Upper lobe of right lung (tissue), 1 donor: ENCODE data around the gene SAMD4B. TPM values are rescaled to one million over a fixed set of nuclear protein-coding genes. Genes with fewer than 3 reads are reported as not detected.

Experiments
- ATAC-seq: fragments of 200-7000 bp; cut with Tn5 transposase; one replicate; pipeline ENCODE4 v1.9.1; 2020; ENCODE audit warnings: mild to moderate bottlenecking, moderate library complexity
- DNase-seq: peaks from one replicate; pipeline ENCODE4 v3.0.0-alpha.2; 2020
- H3K27ac ChIP-seq: fragments of 200-600 bp; one replicate; pipeline ENCODE4 v1.8.0; 2022
- H3K27me3 ChIP-seq: fragments of 200-600 bp; one replicate; pipeline ENCODE4 v1.8.0; 2022; ENCODE audit warnings: mild to moderate bottlenecking
- H3K36me3 ChIP-seq: fragments of 200-600 bp; one replicate; pipeline ENCODE4 v1.8.0; 2022
- H3K4me1 ChIP-seq: fragments of 200-600 bp; one replicate; pipeline ENCODE4 v1.8.0; 2022
- H3K4me3 ChIP-seq: fragments of 200-600 bp; one replicate; pipeline ENCODE4 v1.8.0; 2022; ENCODE audit warnings: mild to moderate bottlenecking
- H3K9me3 ChIP-seq: fragments of 200-600 bp; one replicate; pipeline ENCODE4 v1.8.0; 2022
- intact Hi-C: fragments of 100-400 bp; cut with DNase I; formaldehyde crosslinking; loops from one replicate; pipeline ENCODE4 v1.11.0; 2022
- total RNA-seq: library from RNA; stranded (reverse); fragmentation: NEBNext Ultra II Directional; extraction: Animal tissue kit (Norgen Biotek cat#: 25700); gene quantifications from one replicate; pipeline ENCODE4 v1.2.1, GENCODE V29; 2021
- TF ChIP-seq, protein P1 (sequence below): fragments of 200-600 bp; IDR thresholded peaks from one replicate; pipeline ENCODE4 v1.8.0; 2022; ENCODE audit warnings: antibody characterized with exemption
- donor health status: DM: no; HTN: yes; CAD: no; lungs with severe emphysema.

SAMD4B gene
- total RNA-seq, 1 donor from 2014 or later, result 81.2 TPM

DNA sequence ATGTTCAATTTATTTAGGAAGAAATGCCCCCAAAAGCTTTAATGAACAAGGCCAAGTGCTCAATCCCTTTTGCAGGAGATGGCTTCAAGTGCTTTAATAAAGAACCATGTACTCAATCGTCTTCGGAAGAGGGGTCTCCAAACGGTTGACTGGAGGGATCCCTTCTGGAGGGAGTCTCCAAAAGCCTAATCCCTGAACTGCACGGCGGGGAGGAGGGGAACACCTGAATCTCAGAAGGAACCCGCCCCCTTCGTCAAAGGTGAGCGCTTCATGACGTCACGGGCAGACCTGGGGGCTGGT is 48.2 kb downstream of the SAMD4B start:
- TF ChIP-seq, protein P1, sequence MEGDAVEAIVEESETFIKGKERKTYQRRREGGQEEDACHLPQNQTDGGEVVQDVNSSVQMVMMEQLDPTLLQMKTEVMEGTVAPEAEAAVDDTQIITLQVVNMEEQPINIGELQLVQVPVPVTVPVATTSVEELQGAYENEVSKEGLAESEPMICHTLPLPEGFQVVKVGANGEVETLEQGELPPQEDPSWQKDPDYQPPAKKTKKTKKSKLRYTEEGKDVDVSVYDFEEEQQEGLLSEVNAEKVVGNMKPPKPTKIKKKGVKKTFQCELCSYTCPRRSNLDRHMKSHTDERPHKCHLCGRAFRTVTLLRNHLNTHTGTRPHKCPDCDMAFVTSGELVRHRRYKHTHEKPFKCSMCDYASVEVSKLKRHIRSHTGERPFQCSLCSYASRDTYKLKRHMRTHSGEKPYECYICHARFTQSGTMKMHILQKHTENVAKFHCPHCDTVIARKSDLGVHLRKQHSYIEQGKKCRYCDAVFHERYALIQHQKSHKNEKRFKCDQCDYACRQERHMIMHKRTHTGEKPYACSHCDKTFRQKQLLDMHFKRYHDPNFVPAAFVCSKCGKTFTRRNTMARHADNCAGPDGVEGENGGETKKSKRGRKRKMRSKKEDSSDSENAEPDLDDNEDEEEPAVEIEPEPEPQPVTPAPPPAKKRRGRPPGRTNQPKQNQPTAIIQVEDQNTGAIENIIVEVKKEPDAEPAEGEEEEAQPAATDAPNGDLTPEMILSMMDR, result no peak
- intact Hi-C loops, result no loop called here
- no peak for ATAC-seq
- DNase-seq, result no peak
- no peaks in the 10 kb centered on the region for H3K9me3 ChIP-seq
- no peaks in the 10 kb centered on the region for H3K27me3 ChIP-seq
- H3K4me1 ChIP-seq, result peaks cover 16% of the 10 kb centered on the region
- H3K27ac ChIP-seq, result peak overlapping the region; percentile 96
- peaks cover 66% of the 10 kb centered on the region for H3K36me3 ChIP-seq
- H3K4me3 ChIP-seq, result peak overlapping the region; percentile 69

DNA sequence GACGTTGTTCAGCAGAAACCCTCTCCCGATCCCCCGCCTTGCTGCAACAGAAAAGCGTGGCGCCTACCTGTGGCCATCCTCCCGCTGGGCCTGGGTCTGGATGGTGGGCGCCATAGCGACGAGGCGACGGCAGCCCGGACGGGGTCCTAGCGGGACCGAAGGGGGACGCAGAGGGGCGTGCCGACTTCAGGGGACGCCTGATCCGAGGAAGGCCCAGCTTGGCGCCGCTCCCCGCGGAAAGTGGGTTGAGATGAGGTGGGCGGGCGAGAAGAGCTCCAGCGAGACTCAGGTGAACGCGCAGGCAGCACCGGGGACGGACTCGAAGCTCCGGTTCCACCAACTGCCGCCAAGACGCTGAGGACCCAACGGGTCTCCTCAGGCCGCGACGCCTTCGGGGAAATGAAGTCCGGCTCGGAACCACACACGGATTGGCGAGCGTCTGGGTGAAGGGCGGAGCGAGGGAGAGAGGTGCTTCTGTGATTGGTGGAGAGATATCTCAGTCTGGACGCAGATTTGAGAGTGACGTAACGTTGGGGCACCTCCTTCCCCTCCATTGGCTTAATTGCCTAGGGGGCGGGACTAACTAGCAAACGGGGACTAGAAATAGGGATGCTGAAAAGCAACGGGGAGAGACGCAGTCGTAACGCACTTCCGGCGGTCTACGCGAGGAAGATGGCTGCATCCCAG is 48.7 kb downstream of the SAMD4B start, which contains the start of the genes MED29 and PAF1:
MED29 (plus strand) TSS at position 628 of the 687 bp plus-strand sequence; CDS start at position 673, 45 bp downstream.
PAF1 (minus strand) TSS at position 356 of the 687 bp plus-strand sequence; CDS start at position 114, 242 bp downstream.
- ATAC-seq, result peak; percentile 97
- Histone ChIP-seq H3K27ac (peak within 1 kb of the TSS; percentile 96), H3K4me3 (peak within 1 kb of the TSS; percentile 69), H3K9me3 (no peaks in the 10 kb centered on the region), H3K4me1 (peaks cover 16% of the 10 kb centered on the region), H3K27me3 (no peaks in the 10 kb centered on the region), H3K36me3 (peaks cover 63% of the 10 kb centered on the region)
- TF ChIP-seq, protein P1, result no peak
- intact Hi-C loops, result no loop called here
- peak; percentile 97 for DNase-seq

DNA sequence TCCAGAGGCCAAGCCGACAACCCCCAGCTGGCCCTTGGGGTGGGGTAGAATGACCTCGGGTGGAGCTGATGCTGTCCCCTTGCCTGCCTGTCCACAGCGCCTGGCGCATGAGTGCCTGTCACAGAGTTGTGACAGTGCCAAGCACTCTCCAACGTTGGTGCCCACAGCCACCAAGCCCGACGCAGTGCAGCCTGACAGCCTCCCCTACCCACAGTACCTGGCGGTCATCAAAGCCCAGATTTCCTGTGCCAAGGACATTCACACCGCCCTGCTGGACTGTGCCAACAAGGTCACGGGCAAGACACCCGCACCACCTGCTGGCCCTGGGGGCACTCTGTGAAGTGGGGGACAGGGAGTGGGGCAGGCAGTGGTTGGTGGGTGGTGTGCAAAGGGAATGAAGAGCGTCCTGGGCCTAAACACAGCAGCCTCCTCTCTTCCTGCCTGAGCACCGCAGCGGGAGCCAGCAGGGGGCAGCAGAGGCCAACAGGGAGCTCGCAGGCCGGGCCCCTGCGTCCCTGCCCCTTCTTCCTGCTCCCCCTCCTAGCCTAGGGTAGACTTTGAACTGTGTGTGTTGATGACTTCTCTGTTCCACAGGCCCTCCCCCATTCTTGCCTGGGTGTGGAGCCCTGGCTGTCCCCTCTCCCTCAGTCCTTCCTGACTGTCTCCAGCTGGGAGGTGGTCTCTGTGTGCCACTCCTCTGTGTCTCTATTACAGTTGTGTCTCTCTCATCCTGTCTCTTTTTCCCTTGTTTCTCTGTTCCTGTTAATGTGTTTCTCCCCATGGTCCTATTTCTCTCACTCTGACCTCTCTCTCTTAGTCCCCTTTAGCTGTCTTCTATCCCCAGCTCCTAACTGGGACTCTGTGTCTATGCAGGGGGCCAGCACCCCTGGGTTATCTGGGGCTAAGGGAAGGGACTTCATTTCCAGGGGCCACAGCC is 55.4 kb downstream of the SAMD4B start:
- H3K27ac ChIP-seq, result peak overlapping the region; percentile 92
- peak; percentile 86 for ATAC-seq
- H3K4me3 ChIP-seq, result peak overlapping the region; percentile 19
- peaks cover 32% of the 10 kb centered on the region for H3K36me3 ChIP-seq
- H3K9me3 ChIP-seq, result no peaks in the 10 kb centered on the region
- TF ChIP-seq, protein P1, result peak; percentile 96
- DNase-seq, result peak; percentile 95
- intact Hi-C loops, result no loop called here
- H3K27me3 ChIP-seq, result no peaks in the 10 kb centered on the region
- peaks cover 38% of the 10 kb centered on the region for H3K4me1 ChIP-seq

DNA sequence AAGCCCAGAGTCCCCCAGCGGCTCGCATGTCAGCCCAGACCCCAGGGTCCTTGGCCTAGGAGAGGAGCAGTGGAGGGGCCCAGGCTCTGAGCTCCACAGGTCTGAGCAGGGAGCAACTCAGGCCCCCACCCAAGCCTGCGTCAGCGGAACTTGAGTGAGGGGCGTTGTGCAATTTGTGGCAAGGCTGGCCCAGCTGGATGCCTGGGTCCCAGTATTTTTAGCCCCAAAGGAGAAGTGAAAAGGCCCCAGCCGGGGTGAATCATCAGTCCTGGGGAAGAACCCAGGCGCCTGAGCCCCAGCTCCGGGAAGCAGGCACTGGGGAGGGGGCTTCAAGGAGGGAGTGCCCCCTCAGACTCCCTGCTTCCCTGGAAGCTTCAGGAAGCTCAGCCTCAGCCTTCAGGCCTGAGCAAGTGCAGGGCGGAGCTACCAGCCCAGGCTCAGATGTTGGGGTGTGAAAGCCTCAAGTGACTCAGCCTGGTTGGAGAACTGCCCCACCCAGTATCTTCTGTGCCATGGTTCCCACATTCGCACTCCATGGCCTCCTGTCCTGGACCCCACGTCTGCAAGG is 56.2 kb downstream of the SAMD4B start:
- no peaks in the 10 kb centered on the region for H3K9me3 ChIP-seq
- DNase-seq (peak; percentile 87), ATAC-seq (peak; percentile 47)
- H3K36me3 ChIP-seq, result peaks cover 26% of the 10 kb centered on the region
- H3K27ac ChIP-seq, result peak overlapping the region; percentile 92
- TF ChIP-seq, protein P1, result no peak
- peaks cover 38% of the 10 kb centered on the region for H3K4me1 ChIP-seq
- peak overlapping the region; percentile 19 for H3K4me3 ChIP-seq
- H3K27me3 ChIP-seq, result no peaks in the 10 kb centered on the region
- intact Hi-C loops, result no loop called here

DNA sequence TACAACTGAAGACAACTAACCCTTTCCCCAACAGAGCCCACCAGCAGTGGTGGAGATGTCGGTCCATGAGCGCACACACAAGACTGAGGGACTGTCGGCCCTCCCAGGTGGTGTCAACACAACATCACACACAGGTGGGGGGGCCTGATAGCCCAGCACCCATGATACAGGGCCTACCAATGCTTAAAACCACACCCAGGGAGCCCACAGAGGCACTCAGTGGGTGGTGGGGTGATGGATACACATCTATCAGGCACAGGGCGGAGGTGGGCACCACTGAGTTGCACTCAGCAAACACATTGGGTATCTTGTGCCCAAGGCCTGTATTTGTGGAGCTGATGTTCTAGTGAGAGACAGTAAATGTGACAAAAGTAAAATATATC is 57.4 kb downstream of the SAMD4B start:
- no peak overlapping the region for H3K4me3 ChIP-seq
- no peaks in the 10 kb centered on the region for H3K27me3 ChIP-seq
- no peak for DNase-seq
- no peaks in the 10 kb centered on the region for H3K9me3 ChIP-seq
- H3K27ac ChIP-seq, result peak overlapping the region; percentile 92
- no peak for ATAC-seq
- intact Hi-C loops, result no loop called here
- peaks cover 14% of the 10 kb centered on the region for H3K36me3 ChIP-seq
- peaks cover 44% of the 10 kb centered on the region for H3K4me1 ChIP-seq
- TF ChIP-seq, protein P1, result no peak
